IPS DF 6.9 (cell line): Measurements from ENCODE around the gene CAPN8.
"Not testable (repeated sequence)": the region's sequence is repeated elsewhere in the genome, so short reads cannot be mapped to it uniquely, and the experiment has no call there.

Experiments used
- DNase-seq: peaks from one replicate; pipeline ENCODE4 v3.0.0-alpha.2; 2013; ENCODE audit warnings: low read depth, low spot score
- H3K27ac ChIP-seq: one replicate; pipeline ENCODE4 v1.5.1; 2013; ENCODE audit warnings: low read length, control low read depth
- H3K27me3 ChIP-seq: 2 replicates; pipeline ENCODE4 v1.6.1; 2013; ENCODE audit warnings: mild to moderate bottlenecking, low read length; ENCODE audit not compliant: control insufficient read depth, insufficient read depth
- H3K36me3 ChIP-seq: 2 replicates; pipeline ENCODE4 v1.6.1; 2013; ENCODE audit warnings: low read length; ENCODE audit not compliant: control insufficient read depth, insufficient read depth
- H3K4me1 ChIP-seq: 2 replicates; pipeline ENCODE4 v1.6.1; 2013; ENCODE audit warnings: low read length; ENCODE audit not compliant: control insufficient read depth, insufficient read depth
- H3K4me3 ChIP-seq: 2 replicates; pipeline ENCODE4 v1.5.1; 2013; ENCODE audit warnings: mild to moderate bottlenecking, low read length
- H3K9me3 ChIP-seq: 2 replicates; pipeline ENCODE4 v1.6.1; 2013; ENCODE audit warnings: low read length, inconsistent platforms; ENCODE audit not compliant: control insufficient read depth, insufficient read depth
- WGBS: extraction: QIAGEN DNeasy Blood & Tissue Kit; methylation state at CpG from one replicate; pipeline ENCODE4 v1.1.7; 2013; ENCODE audit warnings: mixed read lengths, missing lambda C conversion rate; ENCODE audit not compliant: insufficient read length, insufficient coverage; 5-methylcytosine and 5-hydroxymethylcytosine counted together

Gene CAPN8

GRCh38 chr1:223533708-223534107 is 131.8 kb downstream of the CAPN8 start:
- DNase-seq: no peak
- Histone ChIP-seq H3K36me3 (no peaks in the 10 kb centered on the region), H3K27me3 (no peaks in the 10 kb centered on the region), H3K9me3 (no peaks in the 10 kb centered on the region), H3K4me3 (no peak overlapping the region), H3K27ac (no peak overlapping the region), H3K4me1 (no peaks in the 10 kb centered on the region)
- WGBS: no CpG with 5 or more reads among the region's 2 CpGs

DNA sequence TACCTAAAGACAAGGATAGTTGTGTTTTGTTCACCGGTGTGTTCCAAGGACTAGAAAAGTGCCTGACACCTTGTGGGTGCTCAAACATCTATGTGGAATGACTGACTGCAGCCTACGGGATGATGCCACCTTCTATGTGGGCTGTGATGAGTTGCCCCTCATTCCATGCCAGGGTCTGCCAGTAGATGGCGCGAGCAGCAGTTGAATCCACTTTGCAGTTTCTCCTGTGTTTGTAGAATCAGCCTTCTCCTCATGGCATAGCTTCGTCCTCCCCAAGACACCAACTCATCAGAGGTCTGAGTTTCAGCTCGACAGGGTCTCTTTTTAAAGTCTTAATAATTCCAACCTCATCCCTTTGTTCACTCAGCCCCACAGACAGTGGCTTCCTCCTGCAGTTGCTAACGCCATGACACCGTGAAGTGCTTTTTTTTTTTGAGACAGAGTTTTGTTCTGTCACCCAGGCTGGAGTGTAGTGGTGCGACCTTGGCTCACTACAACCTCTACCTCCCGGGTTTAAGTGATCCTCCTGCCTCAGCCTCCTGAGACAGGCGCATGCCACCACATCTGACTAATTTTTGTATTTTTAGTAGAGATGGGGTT is 133.7 kb downstream of the CAPN8 start:
- Histone ChIP-seq H3K4me1 (no peaks in the 10 kb centered on the region), H3K27ac (no peak overlapping the region), H3K4me3 (no peak overlapping the region), H3K36me3 (no peaks in the 10 kb centered on the region), H3K27me3 (no peaks in the 10 kb centered on the region), H3K9me3 (no peaks in the 10 kb centered on the region)
- no CpG with 5 or more reads among the region's 11 CpGs for WGBS
- peak; percentile 54 for DNase-seq

GRCh38 chr1:223525957-223526356 is 139.5 kb downstream of the CAPN8 start:
- H3K36me3 ChIP-seq: no peaks in the 10 kb centered on the region
- no peaks in the 10 kb centered on the region for H3K27me3 ChIP-seq
- DNase-seq: no peak
- no peaks in the 10 kb centered on the region for H3K4me1 ChIP-seq
- H3K27ac ChIP-seq: no peak overlapping the region
- WGBS: no CpG with 5 or more reads among the region's 3 CpGs
- H3K4me3 ChIP-seq: no peak overlapping the region
- no peaks in the 10 kb centered on the region for H3K9me3 ChIP-seq

GRCh38 chr1:223525546-223525945 is 140.0 kb downstream of the CAPN8 start:
- no peak for DNase-seq
- no CpG with 5 or more reads among the region's 3 CpGs for WGBS
- H3K4me1 ChIP-seq: no peaks in the 10 kb centered on the region

GRCh38 chr1:223524930-223525451 is 140.5 kb downstream of the CAPN8 start:
- Histone ChIP-seq H3K27ac (no peak overlapping the region), H3K9me3 (no peaks in the 10 kb centered on the region), H3K36me3 (no peaks in the 10 kb centered on the region), H3K27me3 (no peaks in the 10 kb centered on the region), H3K4me3 (no peak overlapping the region), H3K4me1 (no peaks in the 10 kb centered on the region)
- DNase-seq: no peak
- WGBS: no CpG with 5 or more reads among the region's 4 CpGs

More at GRCh38 chr1:223525546-223525945, 140.0 kb downstream of the CAPN8 start:
- H3K27ac ChIP-seq: no peak overlapping the region
- H3K9me3 ChIP-seq: no peaks in the 10 kb centered on the region
- no peaks in the 10 kb centered on the region for H3K36me3 ChIP-seq
- no peaks in the 10 kb centered on the region for H3K27me3 ChIP-seq
- no peak overlapping the region for H3K4me3 ChIP-seq

GRCh38 chr1:223521150-223521549 is 144.4 kb downstream of the CAPN8 start:
- no CpG with 5 or more reads among the region's 2 CpGs for WGBS
- Histone ChIP-seq H3K4me1 (0 out of 2 replicates have a peak, but pooled peaks cover 2% of the 10 kb centered on the region), H3K27me3 (no peaks in the 10 kb centered on the region), H3K9me3 (no peaks in the 10 kb centered on the region), H3K27ac (no peak overlapping the region), H3K36me3 (no peaks in the 10 kb centered on the region), H3K4me3 (no peak overlapping the region)
- DNase-seq: no peak

DNA sequence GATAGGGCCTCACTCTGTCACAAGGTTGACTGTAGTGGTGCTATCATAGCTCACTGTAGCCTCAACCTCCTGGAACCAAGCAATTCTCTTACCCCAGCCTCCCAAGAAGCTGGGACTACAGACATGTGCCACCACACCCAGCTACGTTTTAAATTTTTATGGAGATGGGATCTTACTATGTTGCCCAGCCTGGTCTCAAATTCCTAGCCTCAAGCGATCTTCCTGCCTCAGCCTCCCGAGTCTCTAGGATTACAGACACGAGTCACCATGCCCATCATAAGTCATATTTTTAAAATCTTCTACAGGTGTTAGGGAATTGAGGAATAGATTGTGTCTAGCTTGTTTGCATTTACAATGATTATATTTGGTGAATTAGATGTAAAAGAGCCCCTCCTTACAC is 145.3 kb downstream of the CAPN8 start:
- Histone ChIP-seq H3K9me3 (no peaks in the 10 kb centered on the region), H3K27ac (no peak overlapping the region), H3K27me3 (no peaks in the 10 kb centered on the region), H3K4me1 (0 out of 2 replicates have a peak, but pooled peaks cover 3% of the 10 kb centered on the region), H3K36me3 (no peaks in the 10 kb centered on the region), H3K4me3 (no peak overlapping the region)
- no peak for DNase-seq
- no CpG with 5 or more reads among the region's 4 CpGs for WGBS

DNA sequence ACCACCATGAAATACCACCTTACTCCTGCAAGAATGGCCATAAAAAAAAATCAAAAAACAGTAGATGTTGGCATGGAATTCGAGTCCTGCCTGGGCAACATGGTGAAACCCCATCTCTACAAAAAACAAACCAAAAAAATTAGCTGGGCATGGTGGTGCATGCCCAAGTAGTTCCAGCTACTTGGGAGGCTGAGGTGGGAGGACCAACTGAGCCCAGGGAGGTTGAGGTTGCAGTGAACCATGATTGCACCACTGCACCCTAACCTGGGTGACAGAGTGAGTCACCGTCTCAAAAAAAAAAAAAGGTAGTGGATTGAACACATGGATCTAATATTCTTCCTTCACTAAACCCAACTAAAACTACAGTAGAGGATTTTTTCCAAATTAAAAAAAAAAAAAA is 146.4 kb downstream of the CAPN8 start:
- H3K27me3 ChIP-seq: no peaks in the 10 kb centered on the region
- no peak for DNase-seq
- no peaks in the 10 kb centered on the region for H3K36me3 ChIP-seq
- H3K9me3 ChIP-seq: no peaks in the 10 kb centered on the region
- WGBS: no CpG with 5 or more reads among the region's 2 CpGs
- H3K4me1 ChIP-seq: 0 out of 2 replicates have a peak, but pooled peaks cover 3% of the 10 kb centered on the region
- H3K27ac ChIP-seq: no peak overlapping the region
- no peak overlapping the region for H3K4me3 ChIP-seq

GRCh38 chr1:223518553-223518952 is 146.9 kb downstream of the CAPN8 start:
- not testable (repeated sequence) for H3K27ac ChIP-seq, H3K4me1 ChIP-seq, H3K36me3 ChIP-seq, H3K9me3 ChIP-seq, H3K4me3 ChIP-seq, DNase-seq, H3K27me3 ChIP-seq
- no CpG with 5 or more reads among the region's 1 CpG for WGBS

- H3K9me3 ChIP-seq: no peaks in the 10 kb centered on the region
- 0 out of 2 replicates have a peak, but pooled peaks cover 3% of the 10 kb centered on the region for H3K4me1 ChIP-seq
- WGBS: no CpG with 5 or more reads among the region's 7 CpGs
- no peak overlapping the region for H3K27ac ChIP-seq
- H3K27me3 ChIP-seq: no peaks in the 10 kb centered on the region
- no peak for DNase-seq
- no peak overlapping the region for H3K4me3 ChIP-seq
- H3K36me3 ChIP-seq: no peaks in the 10 kb centered on the region
Observed at GRCh38 chr1:223515926-223516325, 149.6 kb downstream of the CAPN8 start.

GRCh38 chr1:223515421-223515820 is 150.1 kb downstream of the CAPN8 start:
- no peaks in the 10 kb centered on the region for H3K27me3 ChIP-seq
- H3K9me3 ChIP-seq: no peaks in the 10 kb centered on the region
- no peak overlapping the region for H3K27ac ChIP-seq
- H3K4me1 ChIP-seq: 0 out of 2 replicates have a peak, but pooled peaks cover 3% of the 10 kb centered on the region
- DNase-seq: no peak
- H3K36me3 ChIP-seq: no peaks in the 10 kb centered on the region
- no peak overlapping the region for H3K4me3 ChIP-seq
- no CpG with 5 or more reads among the region's 5 CpGs for WGBS
